SU-DHL-6 (cell line): ENCODE measurements around the gene TAGLN.

Experiments
- H2AFZ ChIP-seq: fragments of 200-600 bp; sonication (generic); 2 replicates; pipeline ENCODE4 v1.6.1; 2014; ENCODE audit warnings: low read depth, mild to moderate bottlenecking, moderate library complexity, mixed read lengths, antibody characterized with exemption, low read length; ENCODE audit not compliant: severe bottlenecking
- H3F3A ChIP-seq: fragments of 200-600 bp; shearing (Covaris generic); 2 replicates; pipeline ENCODE4 v1.6.0; 2016; ENCODE audit warnings: antibody characterized with exemption, mild to moderate bottlenecking; ENCODE audit not compliant: insufficient read depth
- H3K27ac ChIP-seq: fragments of 200-600 bp; sonication (generic); 2 replicates; pipeline ENCODE4 v1.5.1; 2016; ENCODE audit warnings: low read depth, mild to moderate bottlenecking, low read length, moderate library complexity, mixed read lengths
- H3K27me3 ChIP-seq: fragments of 200-600 bp; sonication (generic), shearing (Covaris generic); 2 replicates; pipeline ENCODE4 v1.6.0; 2014; ENCODE audit warnings: mild to moderate bottlenecking, low read length
- H3K36me3 ChIP-seq: fragments of 200-600 bp; sonication (generic); 2 replicates; pipeline ENCODE4 v1.6.1; 2014; ENCODE audit warnings: mild to moderate bottlenecking, low read length, mixed read lengths
- H3K4me2 ChIP-seq: fragments of 300-600, 200-600 bp; shearing (Covaris generic), sonication (generic); 2 replicates; pipeline ENCODE4 v1.6.0; 2014; ENCODE audit warnings: low read length, low read depth, mild to moderate bottlenecking; ENCODE audit not compliant: poor library complexity, severe bottlenecking
- H3K4me3 ChIP-seq: fragments of 200-600 bp; sonication (generic); 2 replicates; pipeline ENCODE4 v1.5.1; 2014; ENCODE audit warnings: antibody characterized with exemption, low read length, mild to moderate bottlenecking, mixed read lengths; ENCODE audit not compliant: insufficient read depth, poor library complexity, severe bottlenecking
- H3K79me2 ChIP-seq: fragments of 200-600 bp; sonication (generic); 2 replicates; pipeline ENCODE4 v1.6.1; 2014; ENCODE audit warnings: mild to moderate bottlenecking, low read length, moderate library complexity; ENCODE audit not compliant: insufficient read depth
- H3K9ac ChIP-seq: fragments of 200-600 bp; sonication (generic); 2 replicates; pipeline ENCODE4 v1.7.0; 2014; ENCODE audit warnings: mild to moderate bottlenecking, low read length
- H3K9me2 ChIP-seq: fragments of 200-600 bp; sonication (generic); replicated peaks from 2 replicates; pipeline ENCODE4 v1.6.1; 2014; ENCODE audit warnings: low read length; ENCODE audit not compliant: insufficient read depth
- H3K9me3 ChIP-seq: fragments of 200-600 bp; sonication (generic); 2 replicates; pipeline ENCODE4 v1.6.1; 2014; ENCODE audit warnings: low read length, mixed read lengths; ENCODE audit not compliant: insufficient read depth
- H4K20me1 ChIP-seq: fragments of 200-600 bp; sonication (generic); 2 replicates; pipeline ENCODE4 v1.6.1; 2014; ENCODE audit warnings: low read depth, mild to moderate bottlenecking, antibody characterized with exemption, low read length, moderate library complexity, mixed read lengths
- CTCF ChIP-seq: fragments of 200-600 bp; sonication (generic); IDR thresholded peaks from one replicate; pipeline ENCODE4 v1.5.1; 2017; ENCODE audit warnings: antibody characterized with exemption, mild to moderate bottlenecking, low read length, moderate library complexity; ENCODE audit not compliant: insufficient read depth, poor library complexity, severe bottlenecking
- EZH2phosphoT487 ChIP-seq: fragments of 200-600 bp; sonication (generic), shearing (Covaris generic); conservative IDR thresholded peaks from 2 replicates; pipeline ENCODE4 v1.6.1; 2018; ENCODE audit warnings: mild to moderate bottlenecking, antibody characterized with exemption, low read length, moderate library complexity, mixed read lengths

TAGLN gene

GRCh38 chr11:117177534-117178209 lies 21.5 kb upstream of the TAGLN start:
- Histone ChIP-seq H3K4me2 (peak overlapping the region; percentile 77), H3K9me2 (no peaks in the 10 kb centered on the region), H3K36me3 (no peaks in the 10 kb centered on the region), H4K20me1 (no peaks in the 10 kb centered on the region), H3K27ac (peak overlapping the region; percentile 2; the same call in 1 of the 2 replicates), H3K9me3 (no peaks in the 10 kb centered on the region), H3K79me2 (no peaks in the 10 kb centered on the region), H3K4me3 (peak overlapping the region; percentile 71), H3K27me3 (no peaks in the 10 kb centered on the region), H3F3A (peaks cover 3% of the 10 kb centered on the region; the same call in 1 of the 2 replicates), H2AFZ (peak overlapping the region; percentile 74), H3K9ac (peak overlapping the region; percentile 70)
- TF ChIP-seq EZH2phosphoT487 (no peak), CTCF (no peak)

GRCh38 chr11:117178210-117179034 lies 20.7 kb upstream of the TAGLN start, which contains the start of gene SIDT2:
TSS of gene SIDT2 (plus strand) at chr11:117178743. CDS start at chr11:117179264, 521 bp downstream.
- Histone ChIP-seq H4K20me1 (no peaks in the 10 kb centered on the region), H3K79me2 (no peaks in the 10 kb centered on the region), H3K9ac (peak within 1 kb of the TSS; percentile 70), H3K27me3 (no peaks in the 10 kb centered on the region), H3K9me3 (no peaks in the 10 kb centered on the region), H3K36me3 (no peaks in the 10 kb centered on the region), H3K4me3 (peak within 1 kb of the TSS; percentile 71), H3F3A (peaks cover 3% of the 10 kb centered on the region; the same call in 1 of the 2 replicates), H3K4me2 (peak within 1 kb of the TSS; percentile 77), H3K27ac (peak within 1 kb of the TSS; percentile 36), H3K9me2 (no peaks in the 10 kb centered on the region), H2AFZ (peak within 1 kb of the TSS; percentile 74)
- TF ChIP-seq EZH2phosphoT487 (no peak), CTCF (no peak)

GRCh38 chr11:117179048-117179999 lies 19.8 kb upstream of the TAGLN start:
- Histone ChIP-seq H4K20me1 (no peaks in the 10 kb centered on the region), H3K79me2 (no peaks in the 10 kb centered on the region), H3K4me3 (peak overlapping the region; percentile 71), H3K27ac (peak overlapping the region; percentile 36), H3K4me2 (peak overlapping the region; percentile 77), H3K9me3 (no peaks in the 10 kb centered on the region), H2AFZ (peak overlapping the region; percentile 35), H3F3A (peaks cover 3% of the 10 kb centered on the region), H3K36me3 (no peaks in the 10 kb centered on the region), H3K27me3 (no peaks in the 10 kb centered on the region), H3K9me2 (no peaks in the 10 kb centered on the region), H3K9ac (peak overlapping the region; percentile 70)
- TF ChIP-seq EZH2phosphoT487 (no peak), CTCF (no peak)
